ENCODE measurements around the gene COPRS. TPM values are rescaled to one million over a fixed set of nuclear protein-coding genes. Genes with fewer than 3 reads are reported as not detected.

COPRS gene
- total RNA-seq: 21.8 and 21.9 TPM in 2 replicates

GRCh38 chr17:31858642-31859486, at the start of gene COPRS:
Gene COPRS (minus strand): TSS chr17:31859244. CDS start chr17:31859199, 45 bp downstream.
- intact Hi-C loops (cut with micrococcal nuclease): loop anchor here (2.0 kb wide), 2 partner anchors 42 to 308 kb away; partner anchors contain the start of gene UTP6

GRCh38 chr17:31908386-31908785, 49.3 kb upstream of the COPRS start:
- intact Hi-C loops (cut with micrococcal nuclease): loop anchor here (1.0 kb wide), 1 partner anchor 23 kb away; no protein-coding TSS in a partner anchor

GRCh38 chr17:31907342-31907962, 48.4 kb upstream of the COPRS start:
- intact Hi-C loops (cut with micrococcal nuclease): no loop called here

GRCh38 chr17:31903401-31903800, 44.4 kb upstream of the COPRS start:
- intact Hi-C loops (cut with micrococcal nuclease): loop anchor here (5.0 kb wide), 2 partner anchors 356 to 416 kb away; no protein-coding TSS in a partner anchor

- intact Hi-C loops (cut with micrococcal nuclease): loop anchor here (5.0 kb wide), 2 partner anchors 355 to 415 kb away; no protein-coding TSS in a partner anchor
These were observed 43.6 kb upstream of the COPRS start for GRCh38 chr17:31902693-31903092.

- intact Hi-C loops (cut with micrococcal nuclease): loop anchor here (1.0 to 5.0 kb wide), 4 partner anchors 35 to 414 kb away; partner anchors contain the start of gene COPRS
These were observed 41.8 kb upstream of the COPRS start for GRCh38 chr17:31900877-31901276.

- intact Hi-C loops (cut with micrococcal nuclease): no loop called here
These were observed 29.1 kb upstream of the COPRS start for GRCh38 chr17:31888124-31888523.

- intact Hi-C loops (cut with micrococcal nuclease): no loop called here
These were observed 23.5 kb upstream of the COPRS start for GRCh38 chr17:31882571-31882970.

GRCh38 chr17:31880311-31880710, 21.3 kb upstream of the COPRS start:
- intact Hi-C loops (cut with micrococcal nuclease): no loop called here

GRCh38 chr17:31878703-31879073, 19.6 kb upstream of the COPRS start:
- intact Hi-C loops (cut with micrococcal nuclease): no loop called here

GRCh38 chr17:31877911-31878702, 19.1 kb upstream of the COPRS start:
- intact Hi-C loops (cut with micrococcal nuclease): no loop called here

- intact Hi-C loops (cut with micrococcal nuclease): no loop called here
These were observed 18.3 kb upstream of the COPRS start for GRCh38 chr17:31877341-31877740.

GRCh38 chr17:31875081-31875480, 16.0 kb upstream of the COPRS start:
- intact Hi-C loops (cut with micrococcal nuclease): no loop called here

- intact Hi-C loops (cut with micrococcal nuclease): no loop called here
These were observed 10.9 kb upstream of the COPRS start for GRCh38 chr17:31869797-31870568.

- intact Hi-C loops (cut with micrococcal nuclease): no loop called here
These were observed 10.0 kb upstream of the COPRS start for GRCh38 chr17:31869031-31869430.

GRCh38 chr17:31859487-31860008, 504 bp upstream of the COPRS start:
- intact Hi-C loops (cut with micrococcal nuclease): loop anchor here (2.0 kb wide), 2 partner anchors 41 to 309 kb away; partner anchors contain the start of gene UTP6

GRCh38 chr17:31857920-31858641, 963 bp downstream of the COPRS start:
- intact Hi-C loops (cut with micrococcal nuclease): loop anchor here (2.0 kb wide), 2 partner anchors 43 to 307 kb away; partner anchors contain the start of gene UTP6

GRCh38 chr17:31856750-31857149, 2.3 kb downstream of the COPRS start:
- intact Hi-C loops (cut with micrococcal nuclease): no loop called here

- intact Hi-C loops (cut with micrococcal nuclease): no loop called here
These were observed 4.4 kb downstream of the COPRS start for GRCh38 chr17:31854672-31855071.
